Heart left ventricle (tissue), 13 donors: ENCODE measurements around the gene HSPA14.

ENCODE experiments used
- CTCF ChIP-seq, 12 donors: fragments of 200-600 bp; sonication (generic) in 4 of 12; IDR thresholded peaks; one replicate each; pipeline versions ENCODE4 v1.5.0 to v1.8.0; 2018 to 2022; ENCODE audit warnings: antibody characterized with exemption in 12 of 12, mild to moderate bottlenecking in 5 of 12
- POLR2A ChIP-seq, 2 donors: fragments of 450-650 bp; IDR thresholded peaks; one replicate each; pipeline ENCODE4 v1.6.1; 2017; ENCODE audit warnings: antibody characterized with exemption in 2 of 2, mild to moderate bottlenecking in 2 of 2, moderate library complexity in 2 of 2
- donor health status: ischemic (EF 13 %, LVEDD 7.1; RV severe dilation, severe dysfunction).
- donor health status: DM: no; HTN: yes; CAD: no.
- donor health status: DM: no; HTN: no; CAD: no.
- donor health status: ischemic (EF 25% LVEDD 6.9; RV normal size, moderate dysfunction).
- donor health status: ischemic (EF 25% LVEDD 5.7; RV mildly dilated, moderate dysfunction).
- donor health status: ischemic (EF 35%, LVEDD 5.7; RV mildly dilated, moderate dysfunction).
- donor health status: nonischemic (EF 11% LVEDD 7.7; RV severe dilation, severe dysfunction).
- donor health status: DM: yes; HTN: yes; CAD: no.
- donor health status: PGD.
- donor health status: ischemic (EF 29% LVEDD 5.4; RV normal size, mild dysfunction).
- donor health status: nonischemic (EF 23%, LVEDD 6.1; RV moderate dilation, normal function).

DNA sequence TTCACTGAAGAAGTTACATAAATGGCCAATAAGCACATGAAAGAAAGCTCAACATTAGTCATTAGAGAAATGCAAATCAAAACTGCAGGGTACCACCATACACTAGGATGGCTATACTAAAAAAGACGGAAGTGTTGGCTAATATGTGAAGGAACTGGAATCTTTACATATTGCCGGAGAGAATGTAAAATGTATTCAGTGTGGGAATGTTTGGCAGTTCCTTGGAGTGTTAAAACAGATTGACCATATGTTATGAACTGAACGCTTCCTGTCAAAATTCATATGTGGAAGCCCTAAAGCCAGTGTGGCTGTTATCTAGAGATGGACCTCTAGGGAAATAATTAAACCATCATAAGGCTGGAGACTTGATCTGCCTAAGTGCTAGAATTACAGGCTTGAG is 73.7 kb downstream of the HSPA14 start:
- TF ChIP-seq POLR2A (IDR thresholded peaks at IDR 0.05), result no peak
- TF ChIP-seq CTCF (IDR thresholded peaks at IDR 0.05), result no peak
